Endometrial microvascular endothelial cells (primary cell): ENCODE results near the gene PF4V1. TPM values are rescaled to one million over a fixed set of nuclear protein-coding genes. Genes with fewer than 3 reads are reported as not detected.

Experiments
- in situ Hi-C: cut with HindIII; loops from 2 replicates; pipeline ENCODE4 v1.10.0; 2017; ENCODE audit warnings: low sequenced_read_pairs, low pct_unique_long_range_greater_than_20kb; ENCODE audit errors: inconsistent ontology term
- total RNA-seq: library from RNA; depleted of rRNA; stranded (reverse); fragments of >200 nt; gene quantifications from one replicate; pipeline ENCODE4 v1.2.3, GENCODE V29; 2015; ENCODE audit errors: inconsistent ontology term

PF4V1 gene, protein sequence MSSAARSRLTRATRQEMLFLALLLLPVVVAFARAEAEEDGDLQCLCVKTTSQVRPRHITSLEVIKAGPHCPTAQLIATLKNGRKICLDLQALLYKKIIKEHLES
- total RNA-seq = 0.65 TPM

DNA sequence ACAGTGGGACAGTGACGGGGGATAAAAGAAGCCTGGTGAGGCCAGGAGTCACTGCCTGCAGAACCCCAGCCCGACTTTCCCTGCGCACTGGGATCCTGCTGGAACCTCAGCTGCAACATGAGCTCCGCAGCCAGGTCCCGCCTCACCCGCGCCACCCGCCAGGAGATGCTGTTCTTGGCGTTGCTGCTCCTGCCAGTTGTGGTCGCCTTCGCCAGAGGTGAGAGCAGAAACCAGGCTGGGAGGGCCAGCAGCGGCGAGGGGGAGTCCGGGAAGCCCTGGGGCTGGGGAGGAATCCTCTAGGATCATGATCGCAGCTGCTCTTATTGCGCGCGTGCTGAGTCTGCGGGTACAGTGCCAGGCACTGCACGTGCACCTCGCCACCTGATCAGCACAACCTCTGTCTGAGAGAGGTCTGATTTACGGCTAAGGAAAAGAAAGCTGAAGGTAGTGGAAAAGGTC lies at the start of gene PF4V1:
Gene PF4V1, plus strand, starts transcription at position 51 of the 459 bp plus-strand sequence. Its CDS starts 67 bp downstream, at position 118.
- in situ Hi-C loops = no loop called here

DNA sequence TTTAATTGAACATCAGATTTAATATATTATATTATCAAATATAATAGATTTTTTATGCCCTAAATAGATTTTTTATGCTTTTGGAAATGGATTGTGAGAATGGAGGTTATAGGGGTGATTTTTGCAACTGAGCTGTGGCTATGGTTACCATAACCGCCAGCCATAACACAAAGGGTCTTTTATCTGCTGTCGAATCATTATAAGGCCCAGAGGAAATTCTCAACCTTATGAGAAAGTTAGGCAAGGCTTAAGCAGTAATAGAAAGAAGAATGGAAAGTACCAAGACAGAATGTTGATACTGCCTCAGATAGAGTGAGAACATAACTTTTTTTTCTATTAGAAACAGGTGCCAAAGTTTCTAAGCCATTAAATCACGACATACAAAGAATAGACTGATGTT lies 42.9 kb upstream of the PF4V1 start:
- in situ Hi-C loops = no loop called here

DNA sequence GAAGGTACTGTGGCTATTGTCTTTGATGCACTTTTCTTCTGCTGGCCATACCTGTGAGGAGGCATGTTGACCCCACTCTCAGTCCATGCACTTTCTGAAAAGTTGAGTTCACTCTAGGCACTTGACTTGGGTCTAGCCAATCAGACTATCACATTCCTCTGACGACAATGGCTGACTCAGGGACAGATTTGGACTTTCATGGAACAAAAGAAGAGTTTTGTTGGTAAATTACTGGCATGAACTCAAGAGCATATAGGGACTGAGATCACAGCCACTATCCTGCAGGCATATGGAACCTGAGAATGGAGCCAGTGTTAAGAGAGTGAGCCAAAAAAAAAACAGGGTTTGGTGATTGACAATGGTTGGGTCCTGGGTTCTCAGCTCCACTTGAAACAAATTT lies 41.3 kb upstream of the PF4V1 start:
- in situ Hi-C loops = no loop called here

DNA sequence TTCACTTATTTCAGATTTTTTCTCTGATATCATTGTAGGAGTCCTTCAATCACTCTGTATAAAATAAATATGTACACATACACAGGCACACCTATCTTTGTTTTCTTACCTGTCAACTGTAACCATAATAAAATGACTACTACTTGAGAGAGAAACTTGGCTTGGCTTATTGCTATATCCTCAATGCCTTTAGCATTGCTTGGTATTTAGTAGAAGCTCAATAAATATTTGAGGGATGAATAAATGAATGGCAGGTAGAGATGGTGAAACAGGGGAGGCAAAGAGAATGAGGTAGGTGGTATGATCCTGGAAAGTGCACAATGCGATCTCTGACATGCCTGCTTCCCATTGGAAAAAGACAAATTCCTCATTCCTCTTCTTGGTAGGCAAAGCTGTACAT lies 38.4 kb upstream of the PF4V1 start:
- in situ Hi-C loops = no loop called here

DNA sequence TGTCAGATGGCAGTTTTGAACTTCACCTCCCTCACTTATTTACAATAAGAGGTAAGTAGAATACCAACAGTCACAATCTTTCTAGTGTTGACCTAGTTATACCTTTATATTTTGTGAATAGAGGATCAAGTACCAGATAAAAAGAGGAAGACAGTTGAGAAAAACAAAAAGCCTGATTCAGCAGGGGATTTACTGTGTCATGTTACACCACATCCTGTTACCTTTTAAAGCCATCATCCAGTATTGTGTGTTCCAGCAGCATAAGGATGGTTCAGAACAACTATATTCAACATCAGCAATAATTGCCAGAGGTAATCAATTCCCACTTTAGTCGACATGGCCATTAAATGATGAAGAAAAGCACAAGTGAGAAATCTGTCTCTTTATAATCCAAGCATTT lies 38.0 kb upstream of the PF4V1 start:
- in situ Hi-C loops = no loop called here

DNA sequence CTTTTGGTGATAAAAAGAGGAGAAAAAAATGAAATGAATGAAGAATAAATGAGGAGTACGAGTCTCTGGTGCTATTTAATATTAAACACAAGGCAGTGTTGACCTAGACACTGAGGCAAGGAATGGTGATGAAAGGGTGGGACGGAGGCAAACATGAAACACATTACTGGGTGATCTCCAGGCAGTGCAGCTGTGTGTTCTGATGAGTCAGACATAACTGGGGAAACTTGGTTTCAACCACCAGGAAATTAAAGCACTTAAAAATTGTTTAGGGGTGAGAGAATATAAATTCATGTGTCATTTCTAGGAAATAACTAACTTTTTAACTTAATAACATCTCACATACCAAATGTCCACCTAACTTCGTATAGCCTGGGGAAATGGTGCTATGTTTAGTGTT lies 36.3 kb upstream of the PF4V1 start:
- in situ Hi-C loops = no loop called here

DNA sequence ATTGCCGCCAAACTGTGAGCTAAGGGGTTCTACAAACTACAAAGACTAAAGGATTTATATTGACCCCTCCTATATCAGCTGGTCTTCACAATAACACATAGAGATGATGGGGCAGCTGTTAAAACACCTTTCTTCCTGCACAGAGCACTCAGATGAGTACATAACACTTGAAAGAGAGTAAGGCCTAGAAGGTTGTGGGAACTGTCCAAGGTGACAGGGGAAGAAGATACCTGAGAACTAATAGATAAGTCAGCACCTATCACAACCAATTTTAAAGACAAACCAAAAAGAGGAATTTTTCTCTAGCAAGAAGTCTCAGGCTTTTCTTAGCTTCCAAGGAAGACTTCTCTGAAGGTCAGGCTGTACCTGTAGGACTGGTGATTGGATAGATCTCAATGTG lies 35.8 kb upstream of the PF4V1 start:
- in situ Hi-C loops = no loop called here

DNA sequence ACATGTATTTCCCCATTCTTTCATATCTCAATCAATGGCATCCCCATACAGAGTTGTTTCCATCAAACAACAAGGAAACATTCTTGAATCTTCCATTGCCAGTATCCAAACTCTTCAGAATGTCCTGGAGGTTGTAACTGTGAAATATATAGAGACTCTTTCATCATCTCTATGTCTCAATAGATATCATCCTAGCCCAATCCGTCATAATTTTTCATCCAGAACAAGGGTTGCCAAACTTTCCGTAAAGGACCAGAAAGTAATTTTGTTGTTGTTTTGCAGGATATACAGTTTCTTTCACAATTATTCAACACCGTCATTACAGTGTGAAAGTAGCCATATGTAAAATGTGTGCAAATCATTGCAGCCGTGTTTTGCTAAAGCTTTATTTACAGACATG lies 31.8 kb upstream of the PF4V1 start:
- in situ Hi-C loops = no loop called here

DNA sequence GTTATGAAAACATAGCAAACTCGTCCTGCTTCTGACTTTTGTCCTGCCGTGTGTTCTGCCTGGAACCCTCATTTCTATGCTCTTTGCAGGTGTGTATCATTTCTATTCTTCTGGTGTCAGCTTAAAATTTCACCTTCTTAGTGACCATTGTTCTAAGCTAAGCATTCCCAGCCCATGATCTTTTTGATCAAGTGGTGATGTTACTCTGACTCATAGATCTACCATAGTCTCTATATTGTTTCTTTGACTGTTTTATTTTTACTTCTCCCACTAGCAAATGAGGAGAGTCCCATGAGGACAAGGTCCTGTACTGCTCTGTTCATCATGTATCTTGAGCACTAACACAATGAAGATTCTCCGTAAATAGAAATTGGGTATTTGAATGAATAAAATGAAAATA lies 30.7 kb upstream of the PF4V1 start:
- in situ Hi-C loops = no loop called here

DNA sequence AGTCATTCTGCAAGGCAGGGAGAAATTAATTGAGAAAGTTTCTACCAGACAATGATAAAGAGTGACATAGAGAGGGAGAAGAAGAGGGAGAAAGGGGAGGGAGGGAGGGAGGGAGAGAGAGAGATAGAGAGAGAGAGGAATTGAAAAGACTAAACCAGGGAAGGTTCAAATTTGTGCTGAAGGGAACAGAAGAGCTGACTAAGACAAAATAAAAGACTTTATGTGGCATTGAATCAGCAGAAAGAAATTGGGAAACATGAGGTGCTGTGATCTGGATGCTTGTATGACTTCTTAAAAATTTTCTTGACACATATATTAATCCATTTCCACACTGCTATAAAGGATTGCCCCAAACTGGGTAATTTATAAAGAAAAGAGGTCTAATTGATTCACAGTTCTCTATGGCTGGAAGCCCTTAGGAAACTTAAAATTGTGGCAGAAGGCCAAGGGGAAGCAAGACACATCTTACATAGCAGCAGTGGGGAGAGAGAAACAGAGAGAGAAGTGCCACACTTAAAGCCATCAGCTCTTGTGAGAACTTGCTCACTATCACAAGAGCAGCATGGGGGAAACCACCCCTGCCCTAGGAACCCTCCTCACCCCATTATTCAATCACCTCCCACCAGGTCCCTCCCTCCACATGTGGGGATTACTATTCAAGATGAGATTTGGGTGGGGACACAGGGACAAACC lies 30.1 kb upstream of the PF4V1 start:
- in situ Hi-C loops = no loop called here

DNA sequence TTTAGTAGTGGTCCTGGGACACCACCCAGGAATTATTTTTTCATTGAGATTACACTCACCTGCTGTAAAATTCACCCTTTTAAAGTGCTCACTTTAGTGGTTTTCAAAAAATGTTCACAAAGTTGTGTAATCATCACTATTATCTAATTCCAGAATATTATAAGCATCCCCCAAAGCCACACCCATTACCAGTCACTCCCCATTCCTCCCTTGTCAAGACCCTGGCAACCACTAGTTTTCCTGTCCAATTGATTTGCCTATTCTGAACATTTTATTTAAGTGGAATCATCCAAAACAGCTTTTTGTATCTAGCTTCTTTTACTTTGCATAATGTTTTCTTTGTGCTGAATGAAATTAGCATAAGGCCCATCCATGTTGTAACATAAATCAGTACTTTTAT lies 29.3 kb upstream of the PF4V1 start:
- in situ Hi-C loops = no loop called here

DNA sequence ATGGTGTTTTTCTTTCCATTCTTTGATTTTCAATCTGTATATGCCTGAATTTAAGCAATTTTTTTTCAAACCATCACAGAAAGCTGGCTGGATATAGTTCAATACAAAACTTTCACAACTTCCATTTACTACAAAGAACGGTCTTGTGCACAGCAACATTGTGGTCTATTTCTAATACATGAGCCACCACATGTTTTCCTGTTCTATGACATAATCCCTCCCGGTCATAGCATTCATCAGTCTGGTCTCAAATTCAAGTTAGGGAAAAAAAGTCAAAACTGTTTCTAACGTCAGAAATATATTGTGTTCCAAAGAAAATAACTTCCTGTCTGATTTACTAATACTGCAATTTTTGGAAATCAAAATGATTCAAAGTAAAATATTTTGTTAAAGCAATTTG lies 24.1 kb upstream of the PF4V1 start:
- in situ Hi-C loops = no loop called here

DNA sequence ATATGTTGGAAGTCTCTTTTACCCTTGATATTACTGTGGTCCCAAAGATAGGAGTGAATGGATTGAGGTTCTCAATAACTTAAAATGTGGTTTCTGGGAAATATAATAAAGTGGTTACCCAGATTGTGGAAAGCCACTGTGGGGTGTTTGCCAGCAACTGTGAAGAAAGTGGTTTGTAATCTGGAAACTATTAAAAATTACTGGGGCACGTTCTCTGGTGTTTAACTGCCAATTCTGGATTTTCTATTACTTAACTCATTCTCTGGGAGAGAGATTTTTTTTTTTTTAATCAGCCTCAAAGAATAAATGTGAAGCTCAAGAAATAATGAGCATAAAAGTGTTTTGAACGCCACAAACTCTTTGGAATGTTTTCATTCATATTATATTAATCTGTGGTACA lies 21.5 kb upstream of the PF4V1 start:
- in situ Hi-C loops = no loop called here

DNA sequence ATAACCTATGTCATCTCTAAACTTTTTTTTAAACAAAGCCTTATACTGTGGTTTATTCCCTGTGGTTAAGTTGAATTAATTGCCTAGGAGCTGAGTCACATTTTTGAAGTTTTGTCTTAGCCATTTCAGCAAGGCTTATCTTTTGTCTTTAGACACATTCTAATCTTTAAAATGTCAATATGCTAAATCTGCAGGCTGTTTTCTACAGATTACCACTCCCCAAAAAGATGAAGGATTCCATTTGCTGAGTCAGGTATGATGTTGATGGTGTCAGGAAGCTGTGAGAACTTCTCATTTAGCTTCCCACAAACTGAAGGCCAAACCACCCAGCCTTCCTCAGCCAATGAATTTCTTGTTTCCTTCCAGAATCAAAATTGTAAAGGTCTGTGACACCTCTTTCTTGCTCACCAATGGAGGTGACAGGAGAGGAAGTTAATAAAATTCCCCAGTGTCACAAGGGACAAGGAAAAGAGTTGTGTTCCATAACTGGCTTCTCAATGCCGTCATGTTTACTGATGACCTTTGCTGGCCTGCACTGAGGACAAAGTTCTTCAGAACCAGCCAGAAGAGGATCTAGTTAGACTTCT lies 20.4 kb upstream of the PF4V1 start:
- in situ Hi-C loops = no loop called here

DNA sequence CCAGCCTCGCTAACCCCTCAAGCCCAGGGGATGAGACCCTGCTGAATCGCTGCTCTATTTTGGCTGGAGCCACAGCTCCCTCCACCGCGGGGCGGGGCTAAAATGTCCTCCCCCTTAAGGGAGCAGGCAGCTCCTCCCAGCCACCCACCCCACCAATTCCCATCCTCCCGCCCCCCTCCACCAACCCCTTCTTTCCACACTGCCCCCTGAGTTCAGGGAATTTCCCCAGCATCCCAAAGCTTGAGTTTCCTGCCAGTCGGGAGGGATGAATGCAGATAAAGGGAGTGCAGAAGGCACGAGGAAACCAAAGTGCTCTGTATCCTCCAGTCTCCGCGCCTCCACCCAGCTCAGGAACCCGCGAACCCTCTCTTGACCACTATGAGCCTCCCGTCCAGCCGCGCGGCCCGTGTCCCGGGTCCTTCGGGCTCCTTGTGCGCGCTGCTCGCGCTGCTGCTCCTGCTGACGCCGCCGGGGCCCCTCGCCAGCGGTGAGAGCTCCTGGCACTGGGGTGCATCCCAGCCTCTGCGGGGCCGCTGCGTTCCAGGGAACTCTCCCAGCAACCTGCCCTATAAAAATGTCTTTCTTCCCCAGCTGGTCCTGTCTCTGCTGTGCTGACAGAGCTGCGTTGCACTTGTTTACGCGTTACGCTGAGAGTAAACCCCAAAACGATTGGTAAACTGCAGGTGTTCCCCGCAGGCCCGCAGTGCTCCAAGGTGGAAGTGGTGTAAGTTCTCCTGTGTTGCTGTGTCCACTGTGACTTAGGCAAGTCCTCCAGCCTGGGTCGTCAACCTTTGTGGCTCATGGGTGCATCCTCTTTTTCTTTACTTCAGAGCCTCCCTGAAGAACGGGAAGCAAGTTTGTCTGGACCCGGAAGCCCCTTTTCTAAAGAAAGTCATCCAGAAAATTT lies 16.5 kb upstream of the PF4V1 start, which contains the start of gene CXCL6:
Gene CXCL6, plus strand, starts transcription at position 306 of the 907 bp plus-strand sequence. Its CDS starts 73 bp downstream, at position 379.
- in situ Hi-C loops = no loop called here

DNA sequence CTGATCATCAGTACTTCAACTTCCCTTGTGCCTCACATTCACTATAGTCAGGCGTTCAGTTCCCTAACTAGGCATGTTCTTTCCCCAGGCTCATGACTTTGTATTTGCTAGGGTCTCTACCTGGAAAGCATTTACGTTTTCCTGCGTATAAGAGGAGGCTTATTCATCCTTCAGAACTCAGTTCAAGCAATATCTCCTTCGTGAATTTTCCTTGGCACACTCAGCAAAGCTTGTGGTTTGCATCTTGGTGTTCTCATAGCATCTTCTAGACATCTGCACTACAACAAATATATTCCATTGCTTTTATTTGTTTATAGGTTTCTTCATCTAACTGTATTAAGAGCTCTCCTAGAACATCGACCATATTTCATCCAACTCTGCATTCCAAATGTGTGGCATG lies 14.0 kb upstream of the PF4V1 start:
- in situ Hi-C loops = no loop called here

DNA sequence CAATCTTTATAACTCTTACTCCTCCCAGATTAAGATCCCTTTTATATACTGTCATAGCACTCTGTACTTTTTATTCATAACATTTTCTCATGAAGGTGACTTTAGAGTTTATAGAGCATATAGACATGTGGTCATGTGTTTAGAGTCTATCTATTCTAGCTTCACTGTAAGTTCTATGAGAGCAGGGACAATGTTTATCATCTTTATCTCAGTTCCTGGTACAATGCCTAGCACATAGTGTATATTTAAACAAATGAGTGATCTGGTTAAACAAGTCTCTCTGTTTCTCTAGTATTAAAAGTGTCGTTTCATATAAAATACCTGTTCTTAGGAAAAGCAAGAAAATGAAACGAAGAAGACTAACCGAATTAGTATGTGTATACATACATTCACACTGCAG lies 13.4 kb upstream of the PF4V1 start:
- in situ Hi-C loops = no loop called here

DNA sequence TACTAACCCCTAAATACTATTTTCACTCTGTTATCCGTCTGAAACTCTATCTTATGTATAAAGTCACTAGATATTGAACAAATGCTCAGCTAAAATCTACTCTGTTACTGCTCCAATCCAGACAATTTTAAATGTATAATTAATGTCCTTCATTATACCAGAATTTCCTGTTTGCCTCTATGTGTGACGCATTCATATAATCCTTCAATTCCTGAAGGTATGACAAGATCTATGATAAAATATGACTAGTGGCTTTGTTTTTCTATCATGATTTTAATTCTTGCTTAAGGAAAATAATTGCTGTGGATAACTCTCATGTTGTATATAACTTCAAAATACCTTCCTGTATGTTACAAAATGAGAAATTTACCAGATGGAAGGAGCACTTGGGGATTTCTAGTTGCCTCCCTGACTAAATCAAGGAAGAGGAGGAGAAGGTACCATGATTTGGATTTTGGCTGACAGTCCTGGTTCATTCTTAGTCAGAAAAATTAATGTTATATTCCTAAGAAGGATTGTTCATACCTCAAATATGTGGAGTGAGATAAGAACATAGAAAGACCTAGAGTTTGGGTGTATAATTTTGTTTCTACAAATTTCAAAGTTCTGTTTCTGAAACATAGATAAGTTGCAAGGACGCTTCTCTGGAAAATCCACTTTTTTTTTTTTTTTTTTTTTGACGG lies 11.7 kb upstream of the PF4V1 start:
- in situ Hi-C loops = no loop called here

DNA sequence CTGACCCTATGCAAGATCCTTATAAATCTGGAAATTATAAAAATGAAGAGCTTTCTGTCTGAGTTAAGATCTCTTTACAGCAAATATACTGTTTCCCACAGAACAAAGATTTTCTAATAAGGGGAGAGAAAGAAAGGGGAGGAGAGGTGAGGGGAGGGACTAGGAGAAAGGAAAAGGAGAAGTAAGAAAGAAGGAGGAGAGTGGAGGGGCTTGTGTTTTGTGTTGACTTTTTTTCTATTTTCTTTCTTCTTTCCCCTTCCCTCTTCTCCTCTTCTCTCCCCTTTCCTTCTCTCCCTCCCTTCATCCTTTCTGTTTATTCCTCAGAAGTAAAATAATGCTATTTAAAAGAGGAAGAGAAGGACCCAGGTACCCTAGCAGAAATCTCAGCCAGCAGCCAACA lies 10.4 kb upstream of the PF4V1 start:
- in situ Hi-C loops = no loop called here
